NCI-H1048 (cell line): ENCODE results near the gene MARCHF11.

ENCODE experiments used
- DNase-seq: peaks from one replicate; lab custom pipeline; 2025; lab: John Stamatoyannopoulos, UW

Gene MARCHF11

GRCh38 chr5:16131878-16132277 lies 47.7 kb downstream of the MARCHF11 start:
- DNase-seq: no peak

- DNase-seq: no peak
These were observed 50.6 kb downstream of the MARCHF11 start for GRCh38 chr5:16128944-16129343.

GRCh38 chr5:16127865-16128544 lies 51.6 kb downstream of the MARCHF11 start:
- DNase-seq: no peak

- DNase-seq: no peak
These were observed 59.0 kb downstream of the MARCHF11 start for GRCh38 chr5:16120579-16120978.

GRCh38 chr5:16119790-16120189 lies 59.8 kb downstream of the MARCHF11 start:
- no peak for DNase-seq

- DNase-seq: no peak
These were observed 64.5 kb downstream of the MARCHF11 start for GRCh38 chr5:16115140-16115539.

GRCh38 chr5:16108418-16108817 lies 71.2 kb downstream of the MARCHF11 start:
- no peak for DNase-seq

- no peak for DNase-seq
These were observed 74.6 kb downstream of the MARCHF11 start for GRCh38 chr5:16104961-16105360.

GRCh38 chr5:16095612-16096011 lies 84.0 kb downstream of the MARCHF11 start:
- no peak for DNase-seq

- DNase-seq: no peak
These were observed 89.3 kb downstream of the MARCHF11 start for GRCh38 chr5:16090270-16090669.

GRCh38 chr5:16082982-16083381 lies 96.6 kb downstream of the MARCHF11 start:
- DNase-seq: no peak

GRCh38 chr5:16082053-16082452 lies 97.5 kb downstream of the MARCHF11 start:
- no peak for DNase-seq

GRCh38 chr5:16081376-16081955 lies 98.1 kb downstream of the MARCHF11 start:
- DNase-seq: no peak

- DNase-seq: no peak
These were observed 102.9 kb downstream of the MARCHF11 start for GRCh38 chr5:16076657-16077056.

- DNase-seq: no peak
These were observed 105.2 kb downstream of the MARCHF11 start for GRCh38 chr5:16074358-16074757.

GRCh38 chr5:16072616-16073015 lies 107.0 kb downstream of the MARCHF11 start:
- DNase-seq: no peak

GRCh38 chr5:16067415-16067814 lies 112.2 kb downstream of the MARCHF11 start:
- no peak for DNase-seq

- no peak for DNase-seq
These were observed 112.8 kb downstream of the MARCHF11 start for GRCh38 chr5:16066810-16067209.

- no peak for DNase-seq
These were observed 113.3 kb downstream of the MARCHF11 start for GRCh38 chr5:16066320-16066719.

- DNase-seq: no peak
These were observed 113.8 kb downstream of the MARCHF11 start for GRCh38 chr5:16065831-16066230.

GRCh38 chr5:16064135-16064893 lies 115.3 kb downstream of the MARCHF11 start:
- no peak for DNase-seq

GRCh38 chr5:16061163-16061562 lies 118.4 kb downstream of the MARCHF11 start:
- no peak for DNase-seq

GRCh38 chr5:16057277-16057676 lies 122.3 kb downstream of the MARCHF11 start:
- DNase-seq: no peak
